ENCODE results near the gene CANX.
A peak's percentile ranks its signal among the peaks of the same experiment; 100 is the strongest.
"Not testable (repeated sequence)": the region's sequence is repeated elsewhere in the genome, so short reads cannot be mapped to it uniquely, and the experiment has no call there.

The CANX gene

DNA sequence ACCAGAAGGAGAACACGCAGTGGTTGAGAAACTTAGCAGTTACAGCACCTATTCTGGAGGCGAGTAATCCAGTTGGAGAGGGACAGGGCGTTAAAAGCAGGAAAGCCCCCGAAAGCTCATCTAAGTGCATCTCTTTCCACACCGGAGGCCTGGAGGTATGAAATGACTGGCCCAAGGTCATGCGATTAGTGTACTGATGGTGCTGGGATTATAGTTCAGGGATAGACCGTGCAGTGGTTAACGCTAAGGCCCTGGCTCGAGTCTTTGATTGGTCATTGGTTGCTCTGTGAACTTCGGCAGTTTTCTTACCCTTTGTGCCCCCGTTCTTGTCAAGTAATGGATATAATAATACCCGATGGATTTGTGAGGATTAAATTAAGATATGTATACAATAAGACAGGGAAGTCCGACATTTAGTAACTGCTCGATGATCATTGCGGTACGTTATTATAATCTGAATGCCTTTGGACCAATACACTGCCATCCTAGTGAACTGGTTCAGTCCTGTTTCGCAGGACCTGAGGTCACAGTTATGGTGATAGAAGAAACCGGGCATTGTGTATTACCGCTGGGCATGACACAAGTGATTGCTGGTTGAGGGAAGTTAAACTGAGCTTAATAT, 960 bp downstream of the CANX start:
- no peak for DNase-seq (ENCODE audit: low read depth in 3 of 3)

DNA sequence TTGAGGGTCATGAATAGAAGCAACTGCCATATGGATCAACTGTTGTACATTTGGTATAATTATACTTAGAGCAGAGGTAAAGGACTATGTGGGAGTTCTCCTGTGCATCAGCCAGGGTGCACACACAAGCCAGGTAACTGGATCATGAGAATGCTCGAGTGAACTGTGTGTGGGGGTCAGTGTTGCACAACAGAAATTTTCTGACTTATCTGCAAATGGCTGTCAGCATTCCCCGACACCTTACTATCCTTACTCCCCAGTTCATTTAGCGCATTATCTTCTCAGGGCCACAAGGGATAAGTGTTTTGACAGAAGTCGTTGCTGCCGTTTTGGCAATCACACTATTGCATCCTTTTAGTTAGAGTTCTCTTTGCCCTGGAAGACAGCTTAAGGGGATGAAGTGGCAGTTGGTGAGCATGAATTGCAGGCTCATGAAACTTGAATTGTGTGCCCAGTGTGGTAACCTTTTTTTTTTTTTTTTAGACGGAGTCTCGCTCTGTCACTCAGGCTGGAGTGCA, 1.7 kb downstream of the CANX start:
- no peak for DNase-seq (ENCODE audit: low read depth in 3 of 3)

DNA sequence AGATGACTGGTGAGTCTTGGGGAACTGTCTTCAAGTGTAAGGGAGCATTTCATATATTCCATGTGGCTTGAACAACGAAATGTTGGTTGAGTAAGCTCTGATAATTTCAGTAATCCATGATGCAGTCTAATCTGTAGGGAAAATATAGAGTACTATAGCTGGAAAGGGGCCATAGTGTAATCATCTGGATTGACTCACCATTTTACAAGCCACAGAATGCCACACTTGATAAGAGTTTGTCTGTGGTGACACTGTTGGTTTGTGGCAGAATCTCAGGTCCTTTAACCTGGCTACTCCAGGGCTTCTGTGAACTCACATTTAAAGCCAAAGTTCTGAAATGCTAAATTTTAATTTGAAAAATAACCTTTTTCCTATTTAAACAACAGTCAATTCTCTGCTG, 17.5 kb downstream of the CANX start:
- no peak for DNase-seq (ENCODE audit: low read depth in 3 of 3)

DNA sequence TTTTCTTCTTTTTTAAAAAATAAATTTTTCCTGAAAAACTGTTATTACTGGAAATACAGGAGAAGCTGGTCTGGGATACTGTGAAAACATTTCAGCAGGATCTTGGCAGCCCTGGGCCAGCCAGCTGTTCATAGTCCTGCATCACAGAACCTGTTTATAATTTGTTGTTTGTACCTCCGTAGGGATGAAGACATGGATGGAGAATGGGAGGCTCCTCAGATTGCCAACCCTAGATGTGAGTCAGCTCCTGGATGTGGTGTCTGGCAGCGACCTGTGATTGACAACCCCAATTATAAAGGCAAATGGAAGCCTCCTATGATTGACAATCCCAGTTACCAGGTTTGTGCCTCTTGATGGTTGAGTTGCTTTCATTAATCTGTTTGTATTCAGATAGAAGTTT, 21.5 kb downstream of the CANX start:
- no peak for DNase-seq (ENCODE audit: low read depth in 3 of 3)

DNA sequence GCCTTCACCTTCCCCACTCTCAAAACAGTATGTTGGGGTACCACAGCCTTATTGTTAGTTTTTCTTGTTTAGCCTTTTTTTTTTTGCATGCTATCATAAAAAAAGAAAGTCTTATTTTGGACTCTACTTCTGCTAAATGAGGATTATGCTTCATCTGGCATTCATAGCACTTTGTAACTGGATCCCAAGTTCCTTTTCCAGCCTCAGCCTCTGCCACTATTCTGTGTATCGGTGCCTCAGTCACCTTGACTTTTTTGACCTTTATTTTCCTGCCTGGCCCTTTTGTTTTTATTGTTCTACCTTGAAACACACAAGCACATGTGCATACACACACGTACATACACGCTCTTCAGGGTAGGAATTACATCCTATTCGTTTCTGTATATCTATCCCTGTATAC, 25.4 kb downstream of the CANX start:
- DNase-seq (ENCODE audit: low read depth in 3 of 3) = no peak

DNA sequence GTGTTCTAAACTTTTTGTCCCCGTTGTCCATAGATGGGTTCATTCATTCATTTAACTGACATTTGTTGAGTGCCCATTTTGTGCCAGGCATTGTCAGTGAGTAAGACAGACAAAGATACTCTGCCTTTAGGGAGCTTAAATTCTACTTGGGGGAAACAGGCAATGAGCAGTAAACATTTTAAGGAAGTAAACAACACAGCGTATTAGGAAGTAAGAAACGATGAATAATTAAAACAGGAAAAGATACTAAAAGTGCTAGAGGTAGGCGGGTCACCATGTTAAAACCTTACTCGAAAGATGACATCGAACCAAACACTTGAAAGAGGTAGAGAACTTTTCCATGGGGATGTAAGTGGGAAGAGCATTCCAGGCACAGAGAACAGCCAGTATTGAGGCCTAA, 28.3 kb downstream of the CANX start:
- DNase-seq (ENCODE audit: low read depth in 3 of 3) = no peak

DNA sequence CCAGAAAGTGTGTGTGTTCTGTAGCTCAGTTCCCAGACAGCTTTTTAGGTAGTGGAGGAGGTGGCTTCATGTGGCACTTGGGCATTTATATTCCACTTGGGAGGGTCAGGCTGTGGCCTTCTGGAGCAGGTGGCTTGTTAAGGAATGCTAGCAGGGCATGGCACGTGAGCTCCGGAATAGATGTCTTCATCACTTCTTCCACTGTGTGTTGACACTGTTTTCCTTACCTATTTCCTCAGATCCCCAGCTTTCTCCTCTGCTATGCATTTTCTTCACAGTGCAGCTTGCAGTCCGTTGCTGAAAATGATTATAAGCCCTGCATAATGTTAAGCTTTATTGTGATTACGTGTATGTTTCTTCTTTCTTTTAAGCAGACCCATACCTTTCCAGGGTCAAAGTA, 30.5 kb downstream of the CANX start:
- DNase-seq (ENCODE audit: low read depth in 3 of 3) = no peak

DNA sequence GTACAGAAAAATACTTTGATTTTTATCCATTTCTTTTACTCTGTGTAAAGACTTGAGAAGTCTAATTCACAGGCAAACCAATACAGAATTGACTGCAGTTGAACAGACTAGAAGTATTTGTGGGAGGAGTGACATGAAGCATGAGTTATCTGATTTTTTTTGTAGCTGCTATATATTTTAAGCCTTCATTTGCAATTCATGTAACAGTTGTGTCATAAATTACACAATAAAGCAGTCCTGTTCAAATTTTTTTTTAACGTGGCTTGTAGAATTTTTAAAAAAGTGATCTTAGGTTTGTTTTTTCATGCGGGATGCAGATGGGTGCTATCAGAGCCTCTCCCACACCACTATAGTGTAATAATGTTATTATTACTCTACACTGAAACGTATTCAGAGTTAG, 31.0 kb downstream of the CANX start:
- DNase-seq (ENCODE audit: low read depth in 3 of 3) = no peak

DNA sequence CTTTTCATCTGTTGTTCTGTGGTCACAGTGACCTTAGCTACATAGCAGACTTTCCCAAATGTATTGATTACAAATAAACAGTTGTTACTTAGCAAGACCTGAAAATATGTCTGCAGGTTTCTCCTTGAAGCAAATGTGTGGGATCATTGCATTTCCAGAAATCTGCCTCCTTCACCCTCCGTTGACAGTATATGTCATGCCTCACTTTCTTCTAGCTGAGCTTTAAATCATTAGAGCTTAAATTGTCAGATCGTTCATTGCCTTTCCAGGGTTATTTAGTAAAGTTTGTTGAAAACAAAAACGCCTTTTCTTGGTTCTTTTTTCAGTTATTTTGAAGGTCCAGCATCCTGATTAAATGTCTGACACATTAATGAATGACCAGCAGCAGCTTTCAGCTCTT, 31.6 kb downstream of the CANX start:
- DNase-seq (ENCODE audit: low read depth in 3 of 3) = no peak

DNA sequence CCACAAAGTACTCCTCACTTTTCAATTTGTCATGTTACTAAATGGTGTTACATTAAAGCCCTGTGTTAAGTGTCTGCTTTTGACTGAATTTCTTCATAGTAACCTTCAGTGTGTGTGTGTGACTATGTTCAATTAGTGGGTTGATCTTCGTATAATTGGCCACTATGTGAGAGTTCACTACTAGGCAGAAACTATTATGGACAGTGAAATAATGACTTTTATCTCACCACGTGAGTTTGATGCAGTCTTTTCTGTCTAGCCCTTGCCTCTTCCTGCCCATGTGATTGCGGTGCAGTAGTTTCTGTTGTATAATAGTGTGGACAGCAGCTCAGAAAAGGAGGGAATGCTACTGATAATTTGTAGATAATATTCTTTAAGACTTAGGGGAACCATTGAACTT, 32.1 kb downstream of the CANX start:
- no peak for DNase-seq (ENCODE audit: low read depth in 3 of 3)

DNA sequence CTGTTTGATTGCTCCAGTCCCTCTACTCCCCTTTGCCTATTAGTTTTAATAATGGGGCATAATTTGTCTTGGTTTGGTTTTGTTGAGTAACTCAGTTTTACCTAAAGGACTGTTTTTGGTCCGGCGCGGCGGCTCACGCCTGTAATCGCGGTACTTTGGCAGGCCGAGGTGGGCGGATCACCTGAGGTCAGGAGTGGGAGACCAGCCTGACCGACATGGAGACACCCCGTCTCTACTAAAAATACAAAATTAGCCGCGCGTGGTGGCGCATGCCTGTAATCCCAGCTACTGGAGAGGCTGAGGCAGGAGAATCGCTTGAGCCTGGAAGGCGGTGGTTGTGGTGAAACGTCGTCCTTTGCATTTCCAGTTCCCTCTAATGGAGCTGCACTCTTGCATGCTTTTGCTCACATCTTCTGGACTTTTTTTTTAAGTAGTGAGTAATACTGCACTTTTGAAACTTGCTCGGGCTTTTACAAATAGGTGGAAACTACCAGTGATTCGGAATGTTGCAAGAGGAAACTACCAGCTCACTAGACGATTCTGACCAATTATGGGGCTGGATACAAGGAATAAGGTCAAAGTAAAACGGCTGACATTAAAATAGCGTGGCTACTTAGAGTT, 33.1 kb downstream of the CANX start:
- DNase-seq (ENCODE audit: low read depth in 3 of 3) = peak in 1 of 3 experiments; percentile 2

DNA sequence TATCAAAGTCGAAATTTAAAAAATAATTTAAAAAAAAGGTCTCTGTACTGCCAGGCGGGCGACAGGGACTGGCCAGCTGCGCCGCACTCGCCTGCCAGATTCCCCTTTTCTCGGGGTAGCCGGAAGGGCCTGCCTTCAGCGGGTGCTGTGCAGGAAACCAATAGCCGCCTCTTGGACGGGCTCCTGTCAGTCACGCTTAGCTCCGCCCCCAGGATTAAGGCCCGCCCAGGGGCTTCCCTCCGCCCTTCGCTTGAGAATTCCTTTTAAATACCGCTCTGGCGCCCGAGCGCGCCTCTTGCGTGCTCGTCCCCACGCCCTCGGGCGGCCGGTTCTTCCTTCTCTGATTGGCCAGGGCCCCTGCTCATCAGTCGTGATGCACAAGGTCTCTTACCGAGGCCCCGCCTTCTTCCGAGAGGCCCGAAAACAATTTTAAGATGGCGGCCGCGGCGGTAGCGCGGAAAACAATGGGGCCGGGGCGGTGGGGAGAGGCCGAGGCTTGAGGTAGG, 33.7 kb downstream of the CANX start, which contains the start of gene MAML1:
MAML1 (plus strand) TSS at position 411 of the 506 bp plus-strand sequence. CDS start 291 bp downstream, outside the sequence.
- DNase-seq (ENCODE audit: low read depth in 3 of 3) = peak; percentile 95 to 99 (median 98)

DNA sequence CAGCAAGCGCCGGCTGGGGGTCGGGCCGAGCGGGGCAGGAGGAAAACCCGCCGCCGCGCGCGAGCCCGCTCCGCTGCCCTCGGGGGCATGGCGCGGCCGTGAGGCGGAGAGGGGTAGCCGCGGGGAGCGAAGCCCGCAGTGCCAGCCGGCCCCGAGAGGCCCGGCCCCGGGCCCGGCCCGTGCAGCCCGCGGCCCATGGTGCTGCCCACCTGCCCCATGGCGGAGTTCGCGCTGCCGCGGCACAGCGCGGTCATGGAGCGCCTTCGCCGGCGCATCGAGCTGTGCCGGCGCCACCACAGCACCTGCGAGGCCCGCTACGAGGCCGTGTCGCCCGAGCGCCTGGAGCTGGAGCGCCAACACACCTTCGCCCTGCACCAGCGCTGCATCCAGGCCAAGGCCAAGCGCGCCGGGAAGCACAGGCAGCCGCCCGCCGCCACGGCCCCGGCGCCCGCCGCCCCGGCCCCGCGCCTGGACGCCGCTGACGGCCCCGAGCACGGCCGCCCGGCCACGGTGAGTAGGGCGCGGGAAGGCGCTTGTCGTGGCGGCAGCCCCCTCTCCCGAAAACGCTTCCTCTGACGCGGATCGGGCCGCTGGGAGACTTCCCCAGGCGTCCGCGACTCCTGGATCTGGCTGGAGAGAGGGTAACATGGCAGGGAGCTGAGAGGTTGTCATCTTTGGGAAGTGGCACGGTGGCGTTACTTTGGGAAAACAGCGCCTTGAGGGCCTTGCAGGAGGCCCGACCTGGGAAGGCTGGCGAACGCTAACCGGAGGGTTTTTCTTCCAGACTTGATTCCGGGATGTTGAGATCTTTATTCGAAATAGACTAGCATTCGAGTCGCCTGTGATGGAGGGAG, 34.4 kb downstream of the CANX start:
- DNase-seq (ENCODE audit: low read depth in 3 of 3) = peak in 1 of 3 experiments; percentile 11

DNA sequence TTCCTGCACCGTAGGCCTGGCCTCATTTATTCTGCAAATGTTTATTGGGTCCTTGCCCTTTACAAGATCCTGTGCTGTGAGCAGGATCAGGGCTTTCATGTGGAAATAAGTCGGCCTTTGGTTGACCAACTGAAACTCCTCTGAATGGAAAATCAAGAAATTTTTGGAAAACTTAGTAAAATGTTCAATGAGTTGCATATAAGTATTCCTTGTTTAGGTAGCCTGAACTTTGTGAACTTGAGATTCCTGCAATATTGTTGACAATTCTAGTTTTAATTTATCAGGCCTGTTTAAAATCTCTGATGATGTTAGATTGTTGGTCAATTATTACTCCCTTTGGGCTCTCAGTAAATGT, 35.0 kb downstream of the CANX start:
- no peak for DNase-seq (ENCODE audit: low read depth in 3 of 3)

DNA sequence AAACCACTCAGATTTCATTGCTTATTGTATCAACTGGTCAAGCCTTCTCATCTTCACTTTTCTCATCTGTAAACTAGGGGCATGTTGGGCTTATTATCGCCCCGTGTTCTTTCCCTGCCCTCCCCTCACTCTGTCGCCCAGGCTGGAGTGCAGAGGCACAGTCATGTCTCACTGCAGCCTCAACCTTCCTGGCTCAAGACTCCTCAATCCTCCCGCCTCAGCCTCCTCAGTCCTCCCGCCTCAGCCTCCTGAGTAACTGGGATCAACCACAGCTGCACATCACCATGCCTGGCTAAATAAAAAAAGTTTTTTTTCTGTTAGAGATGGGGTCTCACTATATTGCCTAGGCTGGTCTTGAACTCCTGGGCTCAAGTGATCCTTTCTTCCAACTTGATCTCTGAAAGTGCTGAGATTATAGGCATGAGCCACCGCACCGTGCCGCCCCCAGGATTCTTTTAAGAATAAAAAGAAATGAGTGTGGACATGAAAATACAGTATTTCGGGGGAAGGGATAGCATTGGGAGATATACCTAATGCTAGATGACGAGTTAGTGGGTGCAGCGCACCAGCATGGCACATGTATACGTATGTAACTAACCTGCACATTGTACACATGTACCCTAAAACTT, 35.9 kb downstream of the CANX start:
- DNase-seq (ENCODE audit: low read depth in 3 of 3) = no peak

DNA sequence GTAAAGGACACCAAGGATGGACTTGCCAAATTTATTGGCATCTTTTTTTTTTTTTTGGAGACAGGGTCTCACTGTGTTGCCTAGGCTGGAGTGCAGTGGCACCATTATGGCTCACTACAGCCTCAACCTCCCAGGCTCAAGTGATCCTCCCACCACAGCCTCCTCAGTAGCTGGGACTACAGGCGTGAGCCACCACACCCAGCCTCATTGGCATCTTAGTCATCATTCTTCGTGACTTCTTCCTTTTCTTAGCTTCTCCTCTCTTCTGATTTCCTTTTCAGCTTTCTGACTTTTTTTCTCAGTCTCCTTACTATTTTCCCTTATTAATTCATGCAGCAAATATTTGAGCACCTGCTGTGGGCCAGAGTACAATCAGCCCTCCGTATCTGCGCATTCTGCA, 40.0 kb downstream of the CANX start:
- no peak for DNase-seq (ENCODE audit: low read depth in 3 of 3)

DNA sequence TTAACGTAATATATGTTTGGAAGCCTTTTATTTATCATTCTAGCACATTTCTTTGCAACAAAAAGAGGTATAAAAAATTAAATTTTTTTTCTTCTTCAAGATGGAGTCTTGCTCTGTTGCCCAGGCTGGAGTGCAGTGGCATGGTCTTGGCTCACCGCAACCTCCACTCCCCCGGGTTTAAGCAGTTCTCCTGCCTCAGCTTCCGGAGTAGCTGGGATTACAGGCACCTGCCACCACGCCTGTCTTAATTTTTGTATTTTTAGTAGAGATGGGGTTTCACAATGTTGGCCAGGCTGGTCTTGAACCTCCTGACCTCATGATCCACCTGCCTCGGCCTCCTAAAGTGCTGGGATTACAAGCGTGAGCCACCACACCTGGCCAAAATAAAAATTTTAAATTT, 45.3 kb downstream of the CANX start:
- not testable (repeated sequence) for DNase-seq (ENCODE audit: low read depth in 3 of 3)

DNA sequence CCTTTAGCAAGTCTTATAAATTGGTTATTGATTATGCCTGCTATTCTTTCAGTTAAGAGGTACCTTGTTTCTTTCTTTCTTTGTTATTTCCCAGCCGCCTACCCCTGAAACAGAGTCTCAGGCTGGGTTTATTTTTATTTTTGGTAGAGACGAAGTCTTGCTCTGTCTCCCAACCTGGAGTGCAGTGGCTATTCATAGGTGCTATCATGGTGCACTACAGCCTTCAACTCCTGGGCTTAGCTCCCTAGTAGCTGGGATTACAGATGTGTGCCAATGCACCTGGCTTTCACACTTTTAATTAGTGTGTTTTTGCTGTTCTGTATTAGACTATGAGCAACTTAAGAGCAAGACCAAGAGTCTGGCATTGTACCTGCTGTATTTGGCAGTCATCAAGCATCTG, 48.1 kb downstream of the CANX start:
- DNase-seq (ENCODE audit: low read depth in 3 of 3) = no peak

DNA sequence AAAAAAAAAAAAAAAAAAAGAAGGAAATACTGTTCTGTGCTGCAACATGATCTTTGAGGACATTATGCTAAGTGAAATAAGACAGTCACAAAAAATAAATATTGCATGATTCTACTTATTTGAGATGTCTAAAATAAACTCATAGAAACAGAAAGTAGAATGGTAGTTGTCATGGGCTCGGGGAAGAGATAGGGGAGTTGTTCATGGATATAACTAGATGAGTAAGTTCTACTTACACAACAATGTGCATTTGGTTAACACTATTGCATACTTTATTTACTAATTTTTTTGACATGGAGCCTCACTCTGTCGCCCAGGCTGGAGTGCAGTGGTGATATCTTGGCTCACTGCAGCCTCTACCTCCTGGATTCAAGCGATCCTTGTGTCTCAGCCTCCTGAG, 49.0 kb downstream of the CANX start:
- no peak for DNase-seq (ENCODE audit: low read depth in 3 of 3)

DNA sequence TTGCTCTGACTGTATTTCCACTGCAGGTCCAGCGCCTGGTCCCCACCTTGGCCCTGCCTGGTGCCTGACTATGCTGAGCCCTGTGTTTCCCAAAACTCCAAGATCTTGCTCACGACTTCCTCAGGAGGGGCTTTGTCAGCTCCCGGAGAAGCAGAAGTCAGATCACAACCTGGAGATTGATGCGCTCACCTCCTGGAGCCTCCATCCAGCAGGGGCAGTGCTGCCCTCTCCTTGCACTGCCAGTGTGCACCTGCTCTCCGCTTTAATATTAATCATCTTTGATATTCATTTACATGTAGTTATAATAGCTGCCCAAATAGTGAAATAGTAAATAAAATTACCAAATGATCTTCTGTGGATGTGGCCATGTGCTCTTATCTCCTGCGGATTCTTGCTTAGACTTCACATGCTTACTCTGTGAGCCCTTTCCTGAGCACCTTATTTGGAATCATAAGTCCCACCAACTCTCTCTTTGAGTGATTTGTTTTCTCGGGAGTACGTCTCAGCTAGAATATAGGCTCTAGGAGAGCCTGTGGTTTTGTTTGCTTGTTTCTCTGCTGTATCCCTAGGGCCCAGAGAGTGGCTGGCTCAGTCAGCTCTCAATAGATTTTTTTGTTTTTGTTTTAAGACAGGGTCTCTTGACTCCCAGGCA, 51.2 kb downstream of the CANX start:
- DNase-seq (ENCODE audit: low read depth in 3 of 3) = no peak

DNA sequence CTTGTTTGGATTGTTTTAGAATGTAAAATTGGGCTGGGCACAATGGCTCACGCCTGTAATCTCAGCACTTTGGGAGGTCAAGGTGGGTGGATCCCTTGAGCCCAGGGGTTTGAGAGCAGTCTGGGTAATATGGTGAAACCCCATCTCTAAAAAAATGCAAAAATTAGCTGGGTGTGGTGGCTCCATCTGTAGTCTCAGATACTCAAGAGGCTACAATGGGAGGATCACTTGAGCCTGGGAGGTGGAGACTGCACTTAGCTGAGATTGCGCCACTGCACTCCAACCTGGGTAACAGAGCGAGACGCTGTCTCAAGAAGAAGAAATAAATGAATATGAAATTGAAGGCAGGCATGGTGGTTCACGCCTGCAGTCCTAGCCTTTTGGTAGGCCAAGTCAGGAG, 55.2 kb downstream of the CANX start:
- no peak for DNase-seq (ENCODE audit: low read depth in 3 of 3)

DNA sequence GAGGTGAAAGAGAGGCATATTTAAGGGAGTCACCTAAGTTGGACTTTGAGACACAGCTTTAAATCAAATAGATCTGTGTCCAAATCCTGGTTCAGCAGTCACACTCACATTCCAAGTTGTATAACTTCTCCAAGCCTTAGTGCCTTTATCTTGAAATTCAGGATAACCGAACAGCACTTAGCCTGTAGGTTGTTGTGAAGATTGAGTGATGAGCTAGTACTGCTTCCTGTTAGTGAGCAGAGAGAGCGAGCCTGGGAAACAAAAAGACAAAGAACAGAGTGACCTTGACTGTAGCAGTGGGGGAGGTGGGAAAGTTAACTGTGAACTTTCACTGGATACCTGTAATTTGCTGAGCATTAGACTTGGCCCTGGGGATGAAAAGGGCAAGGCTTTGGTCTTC, 56.3 kb downstream of the CANX start:
- no peak for DNase-seq (ENCODE audit: low read depth in 3 of 3)
